Activated gamma-delta T cell (primary cell): Measurements from ENCODE around the gene TTLL8.
A peak's percentile ranks its signal among the peaks of the same experiment; 100 is the strongest.

Experiments
- DNase-seq: peaks from one replicate; lab custom pipeline; 2025; lab: John Stamatoyannopoulos, UW

The TTLL8 gene

GRCh38 chr22:50018608-50019285, 39.4 kb downstream of the TTLL8 start:
- no peak for DNase-seq

GRCh38 chr22:50017701-50018224, 40.3 kb downstream of the TTLL8 start:
- DNase-seq: no peak

GRCh38 chr22:50016988-50017700, 41.0 kb downstream of the TTLL8 start:
- no peak for DNase-seq

- DNase-seq: no peak
These were observed 41.6 kb downstream of the TTLL8 start for GRCh38 chr22:50016308-50016987.

- no peak for DNase-seq
These were observed 42.4 kb downstream of the TTLL8 start for GRCh38 chr22:50015451-50016307.

GRCh38 chr22:50014655-50015401, 43.3 kb downstream of the TTLL8 start:
- DNase-seq: no peak

- no peak for DNase-seq
These were observed 44.0 kb downstream of the TTLL8 start for GRCh38 chr22:50014053-50014501.

- DNase-seq: no peak
These were observed 45.6 kb downstream of the TTLL8 start, which contains the start of gene IL17REL for GRCh38 chr22:50012211-50013181. IL17REL (minus strand) TSS chr22:50012765; CDS start chr22:50012646, 119 bp downstream.

GRCh38 chr22:50011447-50012210, 46.5 kb downstream of the TTLL8 start:
- no peak for DNase-seq

- DNase-seq: peak; percentile 66
These were observed 47.2 kb downstream of the TTLL8 start for GRCh38 chr22:50010676-50011446.

GRCh38 chr22:50009765-50010675, 48.1 kb downstream of the TTLL8 start:
- DNase-seq: no peak

GRCh38 chr22:50009251-50009650, 48.8 kb downstream of the TTLL8 start:
- DNase-seq: no peak

- no peak for DNase-seq
These were observed 49.7 kb downstream of the TTLL8 start for GRCh38 chr22:50008151-50009040.

GRCh38 chr22:50007057-50007511, 51.0 kb downstream of the TTLL8 start:
- DNase-seq: no peak

GRCh38 chr22:50004918-50005317, 53.2 kb downstream of the TTLL8 start:
- DNase-seq: no peak

GRCh38 chr22:50002791-50003190, 55.3 kb downstream of the TTLL8 start:
- DNase-seq: no peak
